ENCODE results near the gene CISD1.

DNA sequence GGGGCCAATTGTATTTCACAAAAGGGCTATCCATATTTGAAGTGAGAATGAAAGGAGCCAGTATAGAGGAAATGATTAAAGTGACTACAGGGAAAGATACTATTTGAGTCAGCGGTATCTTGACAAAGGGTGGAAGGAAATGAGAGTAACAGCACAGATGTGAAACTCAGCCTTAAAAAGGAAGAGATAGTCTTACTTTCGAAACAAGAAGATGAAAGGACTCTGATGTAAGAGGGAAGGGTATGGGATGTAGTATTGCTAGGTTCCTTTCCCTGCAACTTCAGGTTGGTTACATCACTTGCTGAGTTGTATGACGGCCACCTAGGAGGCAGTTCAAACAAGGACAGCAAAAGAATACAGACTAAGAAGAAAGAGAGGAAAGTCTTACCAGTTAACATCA, 13.7 kb downstream of the CISD1 start:
- TF ChIP-seq POLR2A (IDR thresholded peaks at IDR 0.05; ENCODE audit: low read depth, low read length) (no peak), POLR2AphosphoS5 (IDR thresholded peaks at IDR 0.05; ENCODE audit: low read depth, low read length) (no peak)
